Measurements from ENCODE around the gene HEY2.

- no peak for TF ChIP-seq CTCF (conservative IDR thresholded peaks at IDR 0.05)
- TF ChIP-seq ZFX (IDR thresholded peaks at IDR 0.05): no peak
Measured at GRCh38 chr6:125810445-125810844, 61.0 kb downstream of the HEY2 start.

Data from C4-2B (cell line).